Aorta (tissue), 5 donors: ENCODE results near the gene HNF4A. TPM values are rescaled to one million over a fixed set of nuclear protein-coding genes. Genes with fewer than 3 reads are reported as not detected.

Experiments
- ATAC-seq: fragments of 200-7000 bp; cut with Tn5 transposase; one replicate; pipeline ENCODE4 v1.9.1; 2022; ENCODE audit warnings: moderate library complexity; ENCODE audit not compliant: low FRiP score
- DNase-seq, 2 donors: peaks; one replicate each; pipeline ENCODE4 v3.0.0-alpha.2; 2020
- H3K27ac ChIP-seq, 2 donors: one replicate each; pipeline ENCODE4 v1.5.1; 2013; ENCODE audit warnings: low read length in 2 of 2, mild to moderate bottlenecking in 2 of 2, moderate library complexity in 2 of 2, control low read depth in 1 of 2, inconsistent platforms in 1 of 2, low read depth in 1 of 2
- H3K27me3 ChIP-seq, 2 donors: one replicate each; pipeline ENCODE4 v1.6.1; 2013; ENCODE audit warnings: control low read depth in 1 of 2, low read length in 1 of 2, mild to moderate bottlenecking in 1 of 2, moderate library complexity in 1 of 2; ENCODE audit not compliant: insufficient read depth in 2 of 2, control insufficient read depth in 1 of 2
- H3K36me3 ChIP-seq, 2 donors: one replicate each; pipeline ENCODE4 v1.6.1; 2013; ENCODE audit warnings: control low read depth in 1 of 2, low read length in 1 of 2, mild to moderate bottlenecking in 1 of 2; ENCODE audit not compliant: insufficient read depth in 2 of 2, control insufficient read depth in 1 of 2
- H3K4me1 ChIP-seq, 2 donors: one replicate each; pipeline ENCODE4 v1.6.1; 2013; ENCODE audit warnings: low read length in 2 of 2, control low read depth in 1 of 2, mild to moderate bottlenecking in 1 of 2, moderate library complexity in 1 of 2; ENCODE audit not compliant: insufficient read depth in 2 of 2, control insufficient read depth in 1 of 2
- H3K4me3 ChIP-seq, 2 donors: one replicate each; pipeline ENCODE4 v1.5.1; 2013; ENCODE audit warnings: low read length in 2 of 2, control low read depth in 1 of 2, mild to moderate bottlenecking in 1 of 2
- H3K9me3 ChIP-seq: one replicate; pipeline ENCODE4 v1.6.1; 2013; ENCODE audit warnings: mild to moderate bottlenecking, low read length; ENCODE audit not compliant: control insufficient read depth
- WGBS, 2 donors: extraction: QIAGEN DNeasy Blood & Tissue Kit; methylation state at CpG; one replicate each; pipeline ENCODE4 v1.1.7; 2013; 5-methylcytosine and 5-hydroxymethylcytosine counted together
- intact Hi-C, 2 donors: fragments of 100-400 bp; cut with DNase I; formaldehyde crosslinking; loops; one replicate each; pipeline versions ENCODE4 v1.14.2 to v1.15.0; 2022
- polyA plus RNA-seq, 2 donors: library from polyadenylated mRNA; stranded (reverse); fragments of 200-250 nt; gene quantifications; one replicate each; pipeline ENCODE4 v1.2.3, GENCODE V29; 2013
- total RNA-seq, 2 donors: library from RNA; stranded (reverse); fragmentation: NEBNext Ultra II Directional; extraction: Animal tissue kit (Norgen Biotek cat#: 25700); gene quantifications; one replicate each; pipeline ENCODE4 v1.2.1, GENCODE V29; 2021
- donor health status: healthy with polysubstance abuse.
- donor health status: Bipolar disorder and iron deficiency.
- donor health status: DM: no; HTN: no; CAD: no.
- donor health status: DM: no; HTN: no; CAD: no.
- donor health status: DM: yes; HTN: yes; CAD: no.

The HNF4A gene
- total and polyA plus RNA-seq, 4 donors = 0.05 to 11.8 TPM; not detected in 2

GRCh38 chr20:44420497-44420896, 65.0 kb downstream of the HNF4A start:
- 68 to 79% methylated on average over 4 of the region's 4 CpGs for WGBS, 2 donors
- DNase-seq (peak in 1 of 2 donors; percentile 22), ATAC-seq (no peak)
- Histone ChIP-seq H3K4me1 (no peaks in the 10 kb centered on the region), H3K36me3 (no peaks in the 10 kb centered on the region), H3K9me3 (no peaks in the 10 kb centered on the region), H3K27ac (no peak overlapping the region), H3K4me3 (no peak overlapping the region), H3K27me3 (no peaks in the 10 kb centered on the region)
- intact Hi-C loops = no loop called here

- H3K27ac ChIP-seq = no peak overlapping the region
- intact Hi-C loops = no loop called here
- H3K36me3 ChIP-seq = no peaks in the 10 kb centered on the region
- DNase-seq (peak in 1 of 2 donors; percentile 40), ATAC-seq (no peak)
- H3K4me3 ChIP-seq = no peak overlapping the region
- H3K27me3 ChIP-seq = no peaks in the 10 kb centered on the region
- H3K9me3 ChIP-seq = no peaks in the 10 kb centered on the region
- WGBS, 2 donors = 61 to 67% methylated on average over 3 of the region's 3 CpGs
- no peaks in the 10 kb centered on the region for H3K4me1 ChIP-seq
Measured at GRCh38 chr20:44422083-44422482, 66.6 kb downstream of the HNF4A start.

GRCh38 chr20:44423480-44423879, 68.0 kb downstream of the HNF4A start:
- H3K4me1 ChIP-seq = no peaks in the 10 kb centered on the region
- DNase-seq (peak in 1 of 2 donors; percentile 20), ATAC-seq (no peak)
- H3K27ac ChIP-seq = no peak overlapping the region
- no peaks in the 10 kb centered on the region for H3K27me3 ChIP-seq
- intact Hi-C loops = no loop called here
- no peaks in the 10 kb centered on the region for H3K36me3 ChIP-seq
- no peak overlapping the region for H3K4me3 ChIP-seq
- H3K9me3 ChIP-seq = no peaks in the 10 kb centered on the region
- WGBS, 2 donors = 38 to 47% methylated on average over 5 of the region's 5 CpGs

- H3K36me3 ChIP-seq = no peaks in the 10 kb centered on the region
- DNase-seq = peak in 1 of 2 donors; percentile 43
Measured at GRCh38 chr20:44424039-44424495, 68.6 kb downstream of the HNF4A start.

GRCh38 chr20:44425923-44426322, 70.4 kb downstream of the HNF4A start:
- ATAC-seq (no peak), DNase-seq (no peak)
- Histone ChIP-seq H3K27me3 (no peaks in the 10 kb centered on the region), H3K4me1 (no peaks in the 10 kb centered on the region), H3K36me3 (no peaks in the 10 kb centered on the region), H3K27ac (no peak overlapping the region), H3K4me3 (no peak overlapping the region), H3K9me3 (no peaks in the 10 kb centered on the region)
- intact Hi-C loops = no loop called here
- WGBS, 2 donors = 88 to 89% methylated on average over 2 of the region's 2 CpGs

More at GRCh38 chr20:44424039-44424495, 68.6 kb downstream of the HNF4A start:
- Histone ChIP-seq H3K27me3 (no peaks in the 10 kb centered on the region), H3K4me1 (no peaks in the 10 kb centered on the region), H3K4me3 (no peak overlapping the region), H3K9me3 (no peaks in the 10 kb centered on the region), H3K27ac (no peak overlapping the region)
- 84 to 88% methylated on average over 14 of the region's 14 CpGs for WGBS, 2 donors
- intact Hi-C loops = no loop called here
- no peak for ATAC-seq

GRCh38 chr20:44426879-44427790, 71.6 kb downstream of the HNF4A start:
- no peak overlapping the region for H3K4me3 ChIP-seq
- no peaks in the 10 kb centered on the region for H3K4me1 ChIP-seq
- peak in 1 of 2 donors; percentile 1 for DNase-seq
- no peaks in the 10 kb centered on the region for H3K9me3 ChIP-seq
- WGBS, 2 donors = 72 to 76% methylated on average over 10 of the region's 10 CpGs
- intact Hi-C loops = no loop called here
- no peak for ATAC-seq
- no peaks in the 10 kb centered on the region for H3K36me3 ChIP-seq
- H3K27me3 ChIP-seq = no peaks in the 10 kb centered on the region
- no peak overlapping the region for H3K27ac ChIP-seq

GRCh38 chr20:44427804-44428173, 72.3 kb downstream of the HNF4A start:
- DNase-seq (no peak), ATAC-seq (no peak)
- H3K9me3 ChIP-seq = no peaks in the 10 kb centered on the region
- H3K4me3 ChIP-seq = no peak overlapping the region
- no peaks in the 10 kb centered on the region for H3K4me1 ChIP-seq
- H3K27ac ChIP-seq = no peak overlapping the region
- no peaks in the 10 kb centered on the region for H3K36me3 ChIP-seq
- H3K27me3 ChIP-seq = no peaks in the 10 kb centered on the region
- intact Hi-C loops = no loop called here
- 76 to 79% methylated on average over 3 of the region's 3 CpGs for WGBS, 2 donors

- no peak for ATAC-seq
Measured at GRCh38 chr20:44428174-44429016, 72.9 kb downstream of the HNF4A start.

More at GRCh38 chr20:44428174-44429016, 72.9 kb downstream of the HNF4A start:
- no peaks in the 10 kb centered on the region for H3K9me3 ChIP-seq
- no peaks in the 10 kb centered on the region for H3K4me1 ChIP-seq
- H3K4me3 ChIP-seq = no peak overlapping the region
- no peak overlapping the region for H3K27ac ChIP-seq
- no peaks in the 10 kb centered on the region for H3K36me3 ChIP-seq
- intact Hi-C loops = no loop called here
- 88 to 91% methylated on average over 8 of the region's 8 CpGs for WGBS, 2 donors
- H3K27me3 ChIP-seq = no peaks in the 10 kb centered on the region
- DNase-seq = peak in 1 of 2 donors; percentile 6
